Measurements from ENCODE around the gene ATE1.
"Not testable (repeated sequence)": the region's sequence is repeated elsewhere in the genome, so short reads cannot be mapped to it uniquely, and the experiment has no call there.

Gene ATE1

DNA sequence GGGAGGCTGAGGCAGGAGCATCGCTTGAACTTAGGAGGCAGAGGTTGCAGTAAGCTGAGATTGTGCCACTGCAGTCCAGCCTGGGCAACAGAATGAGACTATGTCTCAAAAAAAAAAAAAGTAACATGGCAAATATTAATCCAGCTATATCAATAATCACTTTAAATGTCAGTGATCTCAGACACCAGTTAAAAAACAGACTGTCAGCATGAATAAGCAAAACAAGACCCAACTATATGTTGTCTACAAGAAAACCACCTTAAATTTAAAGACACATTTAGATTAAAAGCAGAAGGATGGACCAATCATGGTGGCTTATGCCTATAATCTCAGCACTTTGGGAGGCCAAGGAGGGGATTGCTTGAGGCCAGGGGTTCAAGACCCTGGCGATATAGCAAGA, 8.5 kb upstream of the ATE1 start:
- TF ChIP-seq PKNOX1 (IDR thresholded peaks at IDR 0.05) (no peak), FOXK2 (IDR thresholded peaks at IDR 0.05) (no peak), NFRKB (IDR thresholded peaks at IDR 0.05) (no peak), L3MBTL2 (conservative IDR thresholded peaks at IDR 0.05) (no peak), SUZ12 (IDR thresholded peaks at IDR 0.05) (no peak), SP1 (IDR thresholded peaks at IDR 0.05) (no peak), ARNT (IDR thresholded peaks at IDR 0.05) (no peak), BHLHE40 (IDR thresholded peaks at IDR 0.05; ENCODE audit: borderline replicate concordance) (no peak), CTBP1 (IDR thresholded peaks at IDR 0.05; ENCODE audit: borderline replicate concordance) (no peak), LEF1 (IDR thresholded peaks at IDR 0.05; ENCODE audit: borderline replicate concordance) (no peak), HDGF (IDR thresholded peaks at IDR 0.05; ENCODE audit: borderline replicate concordance) (no peak), TARDBP (IDR thresholded peaks at IDR 0.05) (no peak), ELF4 (IDR thresholded peaks at IDR 0.05) (no peak), ZNF384 (IDR thresholded peaks at IDR 0.05) (no peak), FOXA1 (IDR thresholded peaks at IDR 0.05) (no peak), FOXM1 (IDR thresholded peaks at IDR 0.05; ENCODE audit: borderline replicate concordance) (no peak)
- ChIA-PET POLR2A (interaction anchor here (1.1 to 2.3 kb wide), 3 partner anchors 9 to 12 kb away, joined by 3 to 5 read pairs (median 3); partner anchors contain the start of gene ATE1), CTCF (interaction anchor here (0.6 to 0.7 kb wide), 2 partner anchors 12 to 307 kb away, joined by 3 read pairs; no protein-coding TSS in a partner anchor)
- DNase-seq (ENCODE audit: extremely low spot score), result no peak

DNA sequence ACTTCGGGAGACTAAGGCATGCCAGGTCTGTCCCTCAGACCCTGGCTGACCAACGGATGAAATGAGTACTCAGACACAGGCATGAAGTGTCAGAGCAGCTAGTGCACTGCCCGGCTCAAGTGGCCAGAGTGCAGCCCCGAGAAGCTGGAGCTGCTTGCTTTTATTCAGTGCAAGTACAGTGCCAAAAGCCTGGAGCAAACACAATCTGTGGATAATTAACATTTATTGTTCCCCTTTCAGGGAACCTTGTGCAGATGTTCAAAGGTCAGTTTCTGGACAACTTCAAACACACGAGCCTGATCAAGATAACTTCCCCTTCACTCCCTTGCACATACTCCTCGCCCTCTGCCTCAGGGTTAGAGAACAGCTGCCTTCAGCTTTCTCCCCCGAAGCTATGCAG, 7.9 kb upstream of the ATE1 start:
- no peak for DNase-seq (ENCODE audit: extremely low spot score)
- POLR2A ChIA-PET, result interaction anchor here (1.1 to 2.3 kb wide), 2 partner anchors 8 to 12 kb away, joined by 3 to 5 read pairs; partner anchors contain the start of gene ATE1
- TF ChIP-seq PKNOX1 (IDR thresholded peaks at IDR 0.05) (no peak), FOXK2 (IDR thresholded peaks at IDR 0.05) (no peak), L3MBTL2 (conservative IDR thresholded peaks at IDR 0.05) (no peak), TARDBP (IDR thresholded peaks at IDR 0.05) (no peak)
- CTCF ChIA-PET, result interaction anchor here (0.7 kb wide), 1 partner anchor 307 kb away, joined by 3 read pairs; no protein-coding TSS in a partner anchor

DNA sequence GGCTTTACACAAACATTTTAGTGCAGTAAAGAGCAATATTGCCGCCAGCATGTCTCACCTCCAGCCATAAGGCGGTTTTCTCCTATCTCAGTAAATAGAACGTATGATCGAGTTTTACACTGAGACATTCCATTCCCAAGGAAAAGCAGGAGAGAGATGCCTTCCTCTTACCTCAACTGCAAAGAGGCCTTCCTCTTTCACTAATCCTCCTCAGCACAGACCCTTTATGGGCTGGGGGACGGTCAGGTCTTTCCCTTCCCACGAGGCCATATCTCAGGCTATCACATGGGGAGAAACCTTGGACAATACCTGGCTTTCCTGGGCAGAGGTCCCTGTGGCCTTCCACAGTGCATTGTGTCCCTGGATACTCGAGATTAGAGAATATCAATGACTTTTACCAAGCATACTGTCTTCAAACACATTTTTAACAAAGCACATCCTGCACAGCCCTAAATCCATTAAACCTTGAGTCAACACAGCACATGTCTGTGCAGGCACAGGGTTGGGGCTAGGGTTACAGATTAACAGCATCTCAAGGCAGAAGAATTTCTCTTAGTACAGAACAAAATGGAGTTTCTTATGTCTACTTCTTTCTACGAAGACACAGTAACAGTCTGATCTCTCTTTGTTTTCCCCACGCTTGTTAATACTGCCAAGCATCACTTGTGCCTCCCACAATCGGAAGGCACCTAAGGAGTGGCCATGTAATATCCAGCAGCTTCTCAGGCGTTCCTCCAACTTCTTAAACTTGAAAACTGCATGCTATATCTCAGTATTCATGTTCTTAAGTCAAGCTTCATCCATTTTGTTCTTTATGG, 2.6 kb upstream of the ATE1 start:
- DNase-seq (ENCODE audit: extremely low spot score); CTCF ChIA-PET: not testable (repeated sequence)
- POLR2A ChIA-PET, result interaction anchor here (0.7 kb wide), 1 partner anchor 43 kb away, joined by 3 read pairs; no protein-coding TSS in a partner anchor

- DNase-seq (ENCODE audit: extremely low spot score); CTCF ChIA-PET; POLR2A ChIA-PET: not testable (repeated sequence)
- 0 out of 2 replicates have a peak, but pooled peaks have one; percentile 6 for TF ChIP-seq ZNF384 (IDR thresholded peaks at IDR 0.05)
Observed at GRCh38 chr10:121929585-121930267, 1.9 kb upstream of the ATE1 start.

- TF ChIP-seq FOXA1 (IDR thresholded peaks at IDR 0.05), result no peak
- TF ChIP-seq L3MBTL2 (conservative IDR thresholded peaks at IDR 0.05), result no peak
- no peak for TF ChIP-seq ZNF384 (IDR thresholded peaks at IDR 0.05)
- ChIA-PET CTCF (no interaction called here), POLR2A (interaction anchor here (0.6 to 1.7 kb wide), 9 partner anchors 19 to 202 kb away, joined by 3 to 11 read pairs (median 3); partner anchors contain the start of gene NSMCE4A)
- no peak for DNase-seq (ENCODE audit: extremely low spot score)
Observed at GRCh38 chr10:121928528-121928884, 675 bp upstream of the ATE1 start.

- POLR2A ChIA-PET, result interaction anchor here (0.6 to 1.7 kb wide), 14 partner anchors 9 to 201 kb away, joined by 3 to 11 read pairs (median 3); partner anchors contain the start of gene NSMCE4A
- CTCF ChIA-PET, result no interaction called here
- TF ChIP-seq ZNF384 (IDR thresholded peaks at IDR 0.05) (peak; percentile 48), PKNOX1 (IDR thresholded peaks at IDR 0.05) (no peak), SP1 (IDR thresholded peaks at IDR 0.05) (no peak)
- DNase-seq (ENCODE audit: extremely low spot score), result peak; percentile 68
Observed at GRCh38 chr10:121927318-121927840, 452 bp downstream of the ATE1 start.

Data from HEK293T (cell line).